Stimulated activated naive B cell treated with anti-CD40 and anti-IgM and Interleukin-4, amounts not matched to agents 10 μg/mL and 1 μg/mL and 100 μg/mL, for 72 hours (primary cell): ENCODE data around the gene UCK1.
"Not testable (repeated sequence)": the region's sequence is repeated elsewhere in the genome, so short reads cannot be mapped to it uniquely, and the experiment has no call there.

Source experiments
- ATAC-seq, 2 donors: fragments of 150-1000 bp; cut with Tn5 transposase; replicated peaks; 2 replicates each; pipeline ENCODE4 v1.10.0; 2021; ENCODE audit warnings: moderate library complexity in 1 of 2
- DNase-seq: peaks from one replicate; pipeline ENCODE4 v3.0.0; 2021
- H3K27ac Mint-ChIP-seq: one replicate; pipeline ENCODE4 v1.8.0; 2022; ENCODE audit warnings: mild to moderate bottlenecking, mixed read lengths
- H3K27me3 Mint-ChIP-seq, 2 donors: one replicate each; pipeline ENCODE4 v1.8.0; 2022; ENCODE audit warnings: mixed read lengths in 2 of 2
- H3K36me3 Mint-ChIP-seq, 2 donors: one replicate each; pipeline ENCODE4 v1.8.0; 2022; ENCODE audit warnings: mixed read lengths in 2 of 2, mild to moderate bottlenecking in 1 of 2
- H3K4me1 Mint-ChIP-seq, 2 donors: one replicate each; pipeline ENCODE4 v1.8.0; 2022; ENCODE audit warnings: mixed read lengths in 2 of 2, mild to moderate bottlenecking in 1 of 2
- H3K4me3 Mint-ChIP-seq, 2 donors: one replicate each; pipeline ENCODE4 v1.8.0; 2022; ENCODE audit warnings: mild to moderate bottlenecking in 2 of 2, mixed read lengths in 2 of 2, moderate library complexity in 1 of 2
- H3K9me3 Mint-ChIP-seq, 2 donors: one replicate each; pipeline ENCODE4 v1.8.0; 2022; ENCODE audit warnings: mixed read lengths in 2 of 2, mild to moderate bottlenecking in 1 of 2

UCK1 gene

DNA sequence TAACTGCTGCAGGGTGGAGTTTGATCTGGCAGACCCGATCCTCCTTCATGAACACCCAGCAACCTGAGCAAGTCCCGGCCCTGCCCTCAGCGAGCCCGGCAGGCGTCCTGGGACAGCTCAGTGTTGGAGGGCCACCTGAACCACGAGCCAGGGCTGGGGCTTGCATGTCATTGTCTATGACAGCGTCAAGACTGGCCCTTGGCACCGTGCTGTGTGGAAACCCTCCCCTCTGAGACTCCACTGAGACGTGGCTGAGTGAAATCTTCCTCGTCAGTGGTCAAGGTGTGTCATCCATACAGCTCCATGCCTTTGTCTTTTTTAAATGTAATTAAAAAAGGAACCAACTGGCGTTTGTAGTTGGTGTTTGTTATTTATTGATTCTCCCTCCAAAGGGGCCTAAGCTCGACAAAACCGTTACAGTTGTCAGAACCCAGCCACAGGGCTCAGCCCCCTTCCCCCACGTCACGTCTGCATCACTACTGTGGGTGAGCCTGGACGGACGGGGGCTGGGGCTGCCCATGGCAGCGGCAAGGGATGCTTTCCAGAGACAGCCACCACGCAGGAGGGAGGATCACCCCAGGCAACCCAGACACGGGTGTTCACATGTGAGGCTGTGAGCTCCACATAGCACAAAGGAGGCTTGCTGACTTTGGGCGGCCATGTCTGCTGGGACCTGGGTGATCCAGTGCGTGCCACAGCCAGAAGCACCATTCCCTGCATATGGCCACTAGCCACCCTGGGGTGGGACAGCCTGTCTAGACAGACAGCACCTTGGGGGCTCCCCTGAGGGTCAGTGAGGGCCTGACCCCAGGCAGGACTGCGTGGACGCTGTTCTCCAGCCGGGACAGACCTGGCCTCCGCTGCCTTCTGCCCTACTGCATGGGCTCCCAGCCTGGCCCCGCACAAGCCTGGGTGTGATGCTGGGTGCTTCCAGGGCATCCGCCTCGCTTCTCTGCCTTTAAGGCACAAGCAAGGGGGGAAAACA, 7.3 kb downstream of the UCK1 start:
- no peak for DNase-seq
- no peak for ATAC-seq
- Mint-ChIP-seq H3K4me1 (peaks cover 4 to 17% of the 10 kb centered on the region in 2 donors), H3K36me3 (peaks cover 45 to 56% of the 10 kb centered on the region in 2 donors), H3K9me3 (no peaks in the 10 kb centered on the region), H3K4me3 (no peak overlapping the region), H3K27me3 (no peaks in the 10 kb centered on the region), H3K27ac (peak overlapping the region; percentile 73)

- Mint-ChIP-seq H3K9me3 (no peaks in the 10 kb centered on the region), H3K36me3 (peaks cover 44 to 55% of the 10 kb centered on the region in 2 donors), H3K27ac (no peak overlapping the region), H3K4me1 (peaks cover 4 to 11% of the 10 kb centered on the region in 2 donors), H3K27me3 (no peaks in the 10 kb centered on the region), H3K4me3 (no peak overlapping the region)
- ATAC-seq = no peak
- DNase-seq = no peak
Observed at GRCh38 chr9:131523086-131523388, 8.0 kb downstream of the UCK1 start.

DNA sequence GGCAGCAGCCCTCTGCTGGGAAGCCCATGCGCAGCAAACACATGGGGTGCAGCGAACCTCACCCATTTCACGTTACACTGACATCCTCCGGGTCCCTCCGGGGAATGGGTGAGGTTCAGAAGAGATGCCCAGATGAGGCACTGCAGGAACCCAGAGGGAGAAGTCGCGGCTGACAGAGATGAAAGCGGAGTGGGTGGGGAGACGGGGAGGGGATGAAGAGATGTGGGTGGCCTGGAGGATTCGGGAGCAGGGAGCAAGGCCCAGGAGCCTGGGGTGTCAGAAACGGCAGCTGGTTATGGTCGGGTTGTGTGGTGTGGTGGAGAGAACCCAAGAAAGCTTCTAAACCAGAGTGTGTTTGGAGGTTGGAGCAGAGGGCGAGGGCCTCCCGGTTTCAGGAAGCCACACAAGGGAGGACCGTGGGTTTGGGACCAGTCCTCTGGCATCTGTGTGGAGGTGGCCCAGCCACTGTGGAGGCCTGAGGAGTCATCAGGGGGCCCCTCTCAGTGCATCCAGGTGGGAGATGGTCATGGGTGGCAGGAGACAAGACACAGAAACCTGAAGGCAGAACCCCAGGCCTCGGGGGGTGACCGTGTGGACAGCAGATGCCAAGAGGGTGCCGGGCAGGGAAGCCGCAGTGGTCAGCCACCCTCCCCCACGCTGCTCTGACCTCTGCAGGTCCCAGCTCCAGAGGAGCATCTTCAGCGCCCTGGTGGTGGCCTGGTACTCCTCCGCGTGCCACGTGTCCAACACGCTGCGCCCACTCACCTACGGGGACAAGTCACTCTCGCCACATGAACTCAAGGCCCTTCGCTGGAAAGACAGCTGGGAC, 8.6 kb downstream of the UCK1 start:
- ATAC-seq (no peak), DNase-seq (no peak)
- Mint-ChIP-seq H3K4me3 (no peak overlapping the region), H3K4me1 (peaks cover 4 to 11% of the 10 kb centered on the region in 2 donors), H3K27me3 (no peaks in the 10 kb centered on the region), H3K36me3 (peaks cover 43 to 53% of the 10 kb centered on the region in 2 donors), H3K9me3 (no peaks in the 10 kb centered on the region), H3K27ac (peak overlapping the region; percentile 81)

DNA sequence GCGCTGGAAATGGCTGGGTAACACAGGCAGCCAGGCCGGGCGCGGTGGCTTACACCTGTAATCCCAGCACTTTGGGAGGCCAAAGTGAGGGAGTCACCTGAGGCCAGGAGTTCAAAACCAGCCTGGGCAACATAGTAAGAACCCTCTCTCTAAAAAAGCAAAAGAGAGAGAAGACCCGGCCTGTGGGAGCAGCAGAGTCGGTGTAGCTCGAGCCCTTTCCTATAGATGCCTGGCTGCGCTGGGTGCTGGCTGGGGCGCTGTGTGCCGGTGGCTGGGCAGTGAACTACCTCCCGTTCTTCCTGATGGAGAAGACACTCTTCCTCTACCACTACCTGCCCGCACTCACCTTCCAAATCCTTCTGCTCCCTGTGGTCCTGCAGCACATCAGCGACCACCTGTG, 9.2 kb downstream of the UCK1 start:
- H3K4me3 Mint-ChIP-seq = no peak overlapping the region
- DNase-seq = no peak
- H3K36me3 Mint-ChIP-seq = peaks cover 42 to 48% of the 10 kb centered on the region in 2 donors
- no peaks in the 10 kb centered on the region for H3K27me3 Mint-ChIP-seq
- peak overlapping the region; percentile 81 for H3K27ac Mint-ChIP-seq
- peaks cover 4 to 11% of the 10 kb centered on the region in 2 donors for H3K4me1 Mint-ChIP-seq
- H3K9me3 Mint-ChIP-seq = no peaks in the 10 kb centered on the region
- no peak for ATAC-seq

GRCh38 chr9:131521203-131521602, 9.9 kb downstream of the UCK1 start:
- Mint-ChIP-seq H3K27ac (no peak overlapping the region), H3K4me1 (peaks cover 2 to 7% of the 10 kb centered on the region in 2 donors), H3K27me3 (no peaks in the 10 kb centered on the region), H3K36me3 (peaks cover 37 to 42% of the 10 kb centered on the region in 2 donors), H3K4me3 (no peak overlapping the region), H3K9me3 (no peaks in the 10 kb centered on the region)
- ATAC-seq = no peak
- no peak for DNase-seq

DNA sequence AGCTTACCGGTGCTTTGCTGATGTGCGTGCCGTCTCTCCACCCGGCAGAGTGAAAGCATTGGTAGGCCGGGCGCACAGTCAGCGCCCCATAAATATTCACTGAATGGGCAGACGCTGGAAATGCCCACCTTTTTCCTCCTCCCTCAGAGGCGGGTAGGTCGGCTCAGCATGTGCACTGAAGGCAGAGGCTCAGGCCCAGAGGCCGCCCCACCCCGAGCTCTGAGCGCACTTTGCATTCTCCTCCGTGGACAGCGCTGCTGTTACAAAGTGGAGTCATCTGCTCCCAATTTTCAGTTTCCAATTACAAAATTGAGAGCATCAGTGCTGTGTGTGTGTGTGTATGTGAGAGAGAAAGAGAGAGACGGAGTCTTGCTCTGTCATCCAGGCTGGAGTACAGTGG, 10.6 kb downstream of the UCK1 start:
- DNase-seq = no peak
- Mint-ChIP-seq H3K4me1 (peaks cover 1 to 5% of the 10 kb centered on the region in 2 donors), H3K27ac (no peak overlapping the region), H3K36me3 (peaks cover 30 to 38% of the 10 kb centered on the region in 2 donors), H3K9me3 (no peaks in the 10 kb centered on the region), H3K4me3 (no peak overlapping the region), H3K27me3 (no peaks in the 10 kb centered on the region)
- ATAC-seq = no peak

DNA sequence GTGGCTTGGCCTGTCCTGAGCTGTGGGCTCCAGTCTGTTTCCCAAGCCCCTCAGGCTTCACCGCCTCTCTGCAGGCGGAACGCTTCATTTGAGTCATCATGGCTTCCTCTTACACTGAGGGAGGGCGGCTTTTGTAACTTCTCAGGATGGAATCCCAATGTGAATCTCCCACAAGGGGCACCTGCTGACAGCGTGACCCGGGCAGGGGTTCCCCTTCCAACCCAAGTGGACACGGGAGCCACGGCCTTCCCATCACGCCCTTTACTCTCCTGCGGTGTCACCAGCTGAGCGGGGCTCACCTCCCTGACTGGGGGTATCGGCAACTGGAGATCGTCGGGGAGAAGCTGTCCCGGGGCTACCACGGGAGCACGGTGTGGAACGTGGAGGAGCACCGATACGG, 12.5 kb downstream of the UCK1 start:
- Mint-ChIP-seq H3K4me1 (peaks cover 6 to 7% of the 10 kb centered on the region in 2 donors), H3K27me3 (no peaks in the 10 kb centered on the region), H3K4me3 (no peak overlapping the region), H3K9me3 (no peaks in the 10 kb centered on the region), H3K36me3 (peaks cover 36 to 44% of the 10 kb centered on the region in 2 donors), H3K27ac (peak overlapping the region; percentile 75)
- ATAC-seq (no peak), DNase-seq (no peak)

- Mint-ChIP-seq H3K4me1 (peaks cover 11 to 13% of the 10 kb centered on the region in 2 donors), H3K27ac (no peak overlapping the region), H3K9me3 (no peaks in the 10 kb centered on the region), H3K36me3 (peaks cover 37 to 52% of the 10 kb centered on the region in 2 donors), H3K4me3 (no peak overlapping the region), H3K27me3 (no peaks in the 10 kb centered on the region)
- ATAC-seq = no peak
- DNase-seq = no peak
Observed at GRCh38 chr9:131517761-131518190, 13.3 kb downstream of the UCK1 start.

GRCh38 chr9:131516930-131517329, 14.1 kb downstream of the UCK1 start:
- H3K36me3 Mint-ChIP-seq = peaks cover 46 to 54% of the 10 kb centered on the region in 2 donors
- H3K4me1 Mint-ChIP-seq = peaks cover 11 to 13% of the 10 kb centered on the region in 2 donors
- ATAC-seq (no peak), DNase-seq (no peak)
- no peak overlapping the region for H3K4me3 Mint-ChIP-seq
- H3K27ac Mint-ChIP-seq = no peak overlapping the region
- H3K9me3 Mint-ChIP-seq = no peaks in the 10 kb centered on the region
- H3K27me3 Mint-ChIP-seq = no peaks in the 10 kb centered on the region

DNA sequence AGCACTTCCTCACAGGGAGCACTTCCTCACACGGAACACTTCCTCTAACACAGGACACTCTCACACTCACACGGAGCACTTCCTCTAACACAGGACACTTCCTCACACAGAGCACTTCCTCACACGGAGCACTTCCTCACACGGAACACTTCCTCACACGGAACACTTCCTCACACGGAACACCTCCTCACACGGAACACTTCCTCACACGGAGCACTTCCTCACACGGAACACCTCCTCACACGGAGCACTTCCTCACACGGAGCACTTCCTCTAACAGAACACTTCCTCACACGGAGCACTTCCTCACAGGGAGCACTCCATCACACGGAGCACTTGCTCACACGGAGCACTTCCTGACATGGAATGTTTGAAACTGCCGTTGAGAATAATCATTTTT, 15.0 kb downstream of the UCK1 start:
- peaks cover 11 to 13% of the 10 kb centered on the region in 2 donors for H3K4me1 Mint-ChIP-seq
- H3K4me3 Mint-ChIP-seq = no peak overlapping the region
- DNase-seq = no peak
- H3K9me3 Mint-ChIP-seq = no peaks in the 10 kb centered on the region
- H3K27me3 Mint-ChIP-seq = no peaks in the 10 kb centered on the region
- no peak for ATAC-seq
- peaks cover 47 to 56% of the 10 kb centered on the region in 2 donors for H3K36me3 Mint-ChIP-seq
- no peak overlapping the region for H3K27ac Mint-ChIP-seq

- H3K27ac Mint-ChIP-seq, H3K4me3 Mint-ChIP-seq, H3K27me3 Mint-ChIP-seq, DNase-seq, H3K9me3 Mint-ChIP-seq, ATAC-seq: not testable (repeated sequence)
- H3K4me1 Mint-ChIP-seq = peaks cover 11 to 13% of the 10 kb centered on the region in 2 donors
- peaks cover 49 to 58% of the 10 kb centered on the region in 2 donors for H3K36me3 Mint-ChIP-seq
Observed at GRCh38 chr9:131515559-131516031, 15.5 kb downstream of the UCK1 start.

DNA sequence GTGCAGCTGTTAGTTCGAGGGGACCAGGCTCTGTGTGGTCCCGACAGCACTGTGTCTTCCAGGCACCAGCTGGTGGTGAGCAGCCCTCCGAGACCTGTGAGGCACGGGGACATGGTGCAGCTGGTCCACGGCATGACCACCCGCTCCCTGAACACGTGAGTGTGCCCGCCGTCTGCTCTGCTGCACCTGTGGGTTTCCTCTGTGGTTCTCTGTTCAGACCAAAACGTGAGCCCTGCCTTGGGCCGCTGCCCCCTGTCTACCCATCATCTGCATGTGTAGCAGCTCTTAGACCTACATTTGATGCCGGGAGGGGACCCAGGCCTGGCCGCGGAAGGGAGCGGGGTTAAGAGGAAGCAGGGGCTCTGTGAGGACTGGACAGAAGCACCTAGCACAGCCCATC, 17.9 kb downstream of the UCK1 start:
- peaks cover 11 to 13% of the 10 kb centered on the region in 2 donors for H3K4me1 Mint-ChIP-seq
- H3K4me3 Mint-ChIP-seq = no peak overlapping the region
- ATAC-seq = peak; percentile 38 to 60
- no peaks in the 10 kb centered on the region for H3K9me3 Mint-ChIP-seq
- H3K27me3 Mint-ChIP-seq = no peaks in the 10 kb centered on the region
- DNase-seq = no peak
- H3K27ac Mint-ChIP-seq = peak overlapping the region; percentile 62
- peaks cover 45 to 51% of the 10 kb centered on the region in 2 donors for H3K36me3 Mint-ChIP-seq

GRCh38 chr9:131511880-131512279, 19.2 kb downstream of the UCK1 start:
- Mint-ChIP-seq H3K36me3 (peaks cover 43 to 54% of the 10 kb centered on the region in 2 donors), H3K9me3 (no peaks in the 10 kb centered on the region), H3K4me3 (no peak overlapping the region), H3K4me1 (peaks cover 11 to 13% of the 10 kb centered on the region in 2 donors), H3K27ac (no peak overlapping the region), H3K27me3 (no peaks in the 10 kb centered on the region)
- no peak for ATAC-seq
- DNase-seq = no peak

GRCh38 chr9:131511416-131511815, 19.6 kb downstream of the UCK1 start:
- Mint-ChIP-seq H3K36me3 (peaks cover 41 to 57% of the 10 kb centered on the region in 2 donors), H3K9me3 (no peaks in the 10 kb centered on the region), H3K4me3 (no peak overlapping the region), H3K27me3 (no peaks in the 10 kb centered on the region), H3K4me1 (peaks cover 11 to 13% of the 10 kb centered on the region in 2 donors), H3K27ac (no peak overlapping the region)
- ATAC-seq (no peak), DNase-seq (no peak)
